ENCODE data around the gene ZMYM2.
"Not testable (repeated sequence)": the region's sequence is repeated elsewhere in the genome, so short reads cannot be mapped to it uniquely, and the experiment has no call there.

ZMYM2 gene

DNA sequence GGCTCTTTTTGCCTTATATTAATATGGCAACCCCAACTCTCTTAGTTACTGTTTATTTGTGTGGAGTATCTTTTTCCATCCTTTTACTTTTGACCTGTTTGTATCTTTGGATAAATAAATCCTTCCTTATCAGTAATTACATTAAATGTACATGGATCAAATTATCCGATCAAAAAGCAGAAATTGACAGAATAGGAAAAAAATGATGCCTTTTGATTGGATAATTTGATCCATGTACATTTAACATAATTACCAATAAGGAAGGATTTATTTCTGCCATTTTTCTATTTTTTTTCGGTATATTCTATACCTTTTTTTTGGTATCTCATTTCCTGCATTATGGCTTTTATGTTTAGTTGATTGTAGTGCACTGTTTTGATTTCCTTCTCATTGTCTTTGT, 57.2 kb downstream of the ZMYM2 start:
- Mint-ChIP-seq H3K36me3 (peaks cover 79% of the 10 kb centered on the region), H3K4me3 (no peak overlapping the region), H3K27me3 (no peaks in the 10 kb centered on the region), H3K27ac (no peak overlapping the region), H3K9me3 (peaks cover 18% of the 10 kb centered on the region), H3K4me1 (peaks cover 35% of the 10 kb centered on the region)
- ATAC-seq, result no peak

DNA sequence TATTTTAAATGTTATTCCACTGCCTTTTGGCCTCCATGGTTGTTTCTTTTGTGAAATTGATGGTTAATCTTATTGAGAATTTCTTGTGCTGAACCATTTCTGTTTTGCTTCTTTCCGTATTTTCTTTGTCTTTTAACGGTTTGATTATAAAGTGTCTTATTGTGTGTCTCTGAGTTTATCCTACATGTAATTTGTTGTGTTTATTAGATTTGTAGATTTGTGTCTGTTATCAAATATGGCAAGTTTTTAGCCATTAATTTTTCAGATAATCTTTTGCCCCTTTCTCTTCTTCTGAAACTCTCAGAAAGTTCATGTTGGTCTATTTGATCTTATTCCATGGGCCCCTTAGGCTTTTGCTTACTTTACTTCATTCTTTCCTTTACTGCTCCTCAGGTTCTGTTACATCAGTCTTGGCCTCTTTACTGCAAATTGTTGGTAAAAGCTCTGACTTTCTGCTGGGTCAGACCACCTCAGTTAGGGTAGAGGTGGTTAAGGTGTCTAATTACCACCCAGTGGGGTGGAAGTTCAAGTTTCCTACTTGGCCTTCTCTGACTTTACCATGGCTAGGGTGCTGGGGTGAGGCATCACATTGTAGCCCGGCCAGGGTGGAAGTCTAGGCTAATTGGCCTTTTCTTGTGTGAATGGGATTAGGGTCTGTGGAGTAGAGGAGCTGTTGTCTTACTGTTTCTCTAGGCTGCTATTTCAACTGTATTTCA, 58.3 kb downstream of the ZMYM2 start:
- Mint-ChIP-seq H3K4me1 (peaks cover 35% of the 10 kb centered on the region), H3K4me3 (no peak overlapping the region), H3K27ac (no peak overlapping the region), H3K27me3 (no peaks in the 10 kb centered on the region), H3K9me3 (peaks cover 18% of the 10 kb centered on the region), H3K36me3 (peaks cover 84% of the 10 kb centered on the region)
- ATAC-seq, result no peak

DNA sequence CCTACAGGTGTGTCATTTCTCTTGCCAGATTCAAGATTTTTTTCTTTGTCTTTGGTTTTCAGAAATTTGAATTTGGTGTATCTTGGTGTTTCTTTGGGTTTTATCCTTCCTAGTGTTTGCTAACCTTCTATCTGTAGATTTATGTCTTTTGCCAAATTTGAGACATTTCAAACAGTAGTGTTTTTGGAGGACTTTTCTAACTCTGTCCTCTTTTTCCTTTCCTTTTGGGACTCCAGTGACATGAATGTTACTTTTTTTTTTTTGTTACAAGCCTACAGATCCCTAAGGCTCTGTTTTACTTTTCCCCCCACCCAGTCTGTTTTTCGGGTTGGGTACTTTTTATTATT, 58.8 kb downstream of the ZMYM2 start:
- no peak for ATAC-seq
- Mint-ChIP-seq H3K4me3 (no peak overlapping the region), H3K27me3 (no peaks in the 10 kb centered on the region), H3K9me3 (peaks cover 18% of the 10 kb centered on the region), H3K36me3 (peaks cover 84% of the 10 kb centered on the region), H3K4me1 (peaks cover 35% of the 10 kb centered on the region), H3K27ac (no peak overlapping the region)

DNA sequence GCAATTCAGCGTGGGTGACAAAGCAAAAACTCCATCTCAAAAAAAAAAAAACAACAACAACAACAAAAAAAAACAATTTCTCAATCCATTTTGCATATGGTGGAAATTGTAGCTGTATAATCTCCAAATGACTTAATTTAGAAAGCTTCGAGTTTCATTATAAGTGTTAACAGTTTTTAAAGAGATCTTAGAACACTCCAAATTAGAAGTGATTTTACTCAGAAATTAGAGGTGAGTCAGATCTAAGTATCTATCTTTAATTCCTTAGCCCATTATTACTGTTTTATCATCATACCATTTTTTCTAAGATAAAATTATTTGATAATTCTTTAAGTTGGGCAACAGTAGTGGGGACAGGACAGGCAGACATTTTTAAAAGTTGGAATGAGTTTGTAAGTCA, 60.5 kb downstream of the ZMYM2 start:
- Mint-ChIP-seq H3K9me3 (peaks cover 14% of the 10 kb centered on the region), H3K4me1 (peaks cover 33% of the 10 kb centered on the region), H3K36me3 (peaks cover 72% of the 10 kb centered on the region), H3K4me3 (no peak overlapping the region), H3K27ac (peak overlapping the region; percentile 1), H3K27me3 (no peaks in the 10 kb centered on the region)
- no peak for ATAC-seq

DNA sequence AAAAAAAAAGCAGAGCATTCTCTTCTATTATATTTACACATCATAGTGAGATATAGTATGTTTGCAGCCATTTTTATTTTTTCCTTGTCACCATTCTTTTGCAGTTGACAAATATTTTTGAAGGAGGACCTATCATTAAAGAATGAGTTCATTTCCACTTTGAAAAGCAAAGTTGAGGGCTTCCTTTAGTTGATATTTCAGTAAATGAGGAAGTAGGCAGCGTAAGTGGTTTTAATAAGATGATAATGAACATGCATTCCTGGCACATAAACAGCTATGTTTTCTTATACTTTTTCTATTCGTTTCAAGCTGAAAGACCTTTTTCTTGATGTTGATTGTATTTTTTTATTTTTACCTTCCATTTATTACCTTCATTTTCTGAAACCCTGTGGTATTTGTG, 66.2 kb downstream of the ZMYM2 start:
- Mint-ChIP-seq H3K4me3 (no peak overlapping the region), H3K9me3 (no peaks in the 10 kb centered on the region), H3K27me3 (no peaks in the 10 kb centered on the region), H3K36me3 (peaks cover 43% of the 10 kb centered on the region), H3K27ac (no peak overlapping the region), H3K4me1 (peaks cover 12% of the 10 kb centered on the region)
- ATAC-seq, result no peak

DNA sequence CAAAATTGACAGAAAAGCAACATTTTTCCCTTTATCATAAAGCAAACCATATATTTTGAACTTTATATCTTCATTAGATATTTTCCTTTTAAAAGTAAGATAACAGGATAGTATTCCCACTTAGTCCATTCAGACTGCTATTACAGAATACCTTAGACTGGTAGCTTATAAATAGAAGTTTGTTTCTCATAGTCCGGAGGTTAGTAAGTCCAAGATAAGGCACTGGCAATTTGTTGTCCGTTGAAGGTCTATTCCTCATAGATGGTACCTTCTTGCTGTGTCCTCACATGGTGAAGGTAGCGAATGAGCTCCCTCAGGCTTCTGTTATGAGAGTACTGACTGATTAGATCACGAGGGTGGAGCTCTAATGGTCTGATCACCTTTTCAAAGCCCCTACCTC, 70.4 kb downstream of the ZMYM2 start:
- H3K4me1 Mint-ChIP-seq, result peaks cover 8% of the 10 kb centered on the region
- H3K9me3 Mint-ChIP-seq, result no peaks in the 10 kb centered on the region
- ATAC-seq, result no peak
- no peak overlapping the region for H3K27ac Mint-ChIP-seq
- H3K4me3 Mint-ChIP-seq, result no peak overlapping the region
- no peaks in the 10 kb centered on the region for H3K27me3 Mint-ChIP-seq
- peaks cover 35% of the 10 kb centered on the region for H3K36me3 Mint-ChIP-seq

DNA sequence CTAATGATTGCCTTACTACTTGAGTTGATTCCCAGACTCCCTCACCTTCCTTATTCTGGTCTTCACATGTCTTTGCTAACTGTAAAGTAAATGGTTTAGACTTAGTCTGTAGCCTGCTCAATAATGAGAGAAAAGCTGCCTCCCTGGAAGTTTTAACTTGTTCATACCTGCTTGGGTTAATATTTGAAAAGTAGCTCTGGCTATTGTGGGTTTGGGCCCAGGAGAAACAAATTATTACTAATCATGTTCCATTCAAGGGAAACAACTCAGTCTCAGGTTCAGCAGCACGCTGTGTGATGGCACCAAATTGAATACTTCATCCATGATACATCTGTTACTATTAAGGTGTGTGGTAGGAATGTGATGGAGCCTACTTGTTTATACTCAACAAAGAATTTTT, 75.0 kb downstream of the ZMYM2 start:
- H3K9me3 Mint-ChIP-seq, result no peaks in the 10 kb centered on the region
- no peak overlapping the region for H3K27ac Mint-ChIP-seq
- H3K4me3 Mint-ChIP-seq, result no peak overlapping the region
- peaks cover 2% of the 10 kb centered on the region for H3K4me1 Mint-ChIP-seq
- no peaks in the 10 kb centered on the region for H3K27me3 Mint-ChIP-seq
- ATAC-seq, result no peak
- peaks cover 52% of the 10 kb centered on the region for H3K36me3 Mint-ChIP-seq

DNA sequence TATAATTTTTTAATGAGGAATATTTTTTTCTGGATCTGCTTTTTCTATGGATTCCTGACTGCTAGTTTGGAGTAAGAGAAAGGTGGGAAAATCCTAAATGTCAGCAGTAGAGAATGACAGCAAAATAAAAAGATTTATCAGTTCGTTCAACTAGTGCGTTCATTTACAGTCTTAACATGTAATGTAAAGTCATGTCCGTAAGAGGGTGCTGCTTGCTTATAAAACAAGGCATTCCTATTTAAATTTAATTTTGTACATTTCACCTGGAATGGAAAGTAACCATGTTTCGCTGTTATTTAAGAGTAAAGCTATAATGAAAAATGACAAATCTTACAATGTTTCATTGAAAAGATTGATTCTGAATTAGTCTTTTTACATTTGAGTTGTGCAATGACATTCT, 76.6 kb downstream of the ZMYM2 start:
- Mint-ChIP-seq H3K36me3 (peaks cover 68% of the 10 kb centered on the region), H3K9me3 (no peaks in the 10 kb centered on the region), H3K4me1 (peaks cover 15% of the 10 kb centered on the region), H3K27me3 (no peaks in the 10 kb centered on the region), H3K27ac (no peak overlapping the region), H3K4me3 (no peak overlapping the region)
- ATAC-seq, result no peak

DNA sequence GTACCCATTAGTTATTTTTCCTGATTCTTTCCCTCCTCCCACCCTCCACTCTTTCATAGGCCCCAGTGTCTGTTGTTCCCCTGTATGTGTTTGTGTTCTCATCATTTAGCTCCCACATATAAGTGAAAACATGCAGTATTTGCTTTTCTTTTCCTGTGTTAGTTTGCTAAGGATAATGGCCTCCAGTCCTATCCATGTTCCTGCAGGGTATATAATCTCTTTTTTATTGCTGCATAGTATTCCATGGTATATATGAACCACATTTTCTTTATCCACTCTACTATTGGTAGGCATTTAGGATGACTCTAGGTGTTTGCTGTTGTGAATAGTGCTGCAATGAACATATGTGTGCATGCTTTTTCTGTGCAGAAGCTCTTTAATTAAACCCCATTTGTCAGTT, 79.4 kb downstream of the ZMYM2 start:
- Mint-ChIP-seq H3K27ac (no peak overlapping the region), H3K9me3 (no peaks in the 10 kb centered on the region), H3K27me3 (no peaks in the 10 kb centered on the region), H3K36me3 (peaks cover 88% of the 10 kb centered on the region), H3K4me1 (peaks cover 38% of the 10 kb centered on the region), H3K4me3 (no peak overlapping the region)
- no peak for ATAC-seq

DNA sequence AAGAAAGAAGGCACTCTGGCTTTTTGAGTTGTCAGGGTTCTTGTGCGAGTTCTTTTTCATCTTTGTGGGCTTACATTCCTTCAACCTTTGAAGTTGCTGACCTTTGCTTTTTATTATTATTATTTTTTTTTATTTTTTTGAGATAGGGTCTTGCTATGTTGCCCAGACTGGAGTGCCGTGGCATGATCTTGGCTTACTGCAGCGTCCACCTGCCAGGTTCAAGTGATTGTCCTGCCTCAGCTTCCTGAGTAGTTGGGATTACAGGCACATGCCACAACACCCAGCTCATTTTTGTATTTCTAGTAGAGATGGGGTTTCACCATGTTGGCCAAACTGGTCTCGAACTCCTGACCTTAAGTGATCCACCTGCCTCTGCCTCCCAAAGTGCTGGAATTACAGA, 84.1 kb downstream of the ZMYM2 start:
- not testable (repeated sequence) for H3K27me3 Mint-ChIP-seq, H3K27ac Mint-ChIP-seq, H3K4me3 Mint-ChIP-seq, ATAC-seq, H3K9me3 Mint-ChIP-seq
- H3K4me1 Mint-ChIP-seq, result peaks cover 49% of the 10 kb centered on the region
- peaks cover 70% of the 10 kb centered on the region for H3K36me3 Mint-ChIP-seq

DNA sequence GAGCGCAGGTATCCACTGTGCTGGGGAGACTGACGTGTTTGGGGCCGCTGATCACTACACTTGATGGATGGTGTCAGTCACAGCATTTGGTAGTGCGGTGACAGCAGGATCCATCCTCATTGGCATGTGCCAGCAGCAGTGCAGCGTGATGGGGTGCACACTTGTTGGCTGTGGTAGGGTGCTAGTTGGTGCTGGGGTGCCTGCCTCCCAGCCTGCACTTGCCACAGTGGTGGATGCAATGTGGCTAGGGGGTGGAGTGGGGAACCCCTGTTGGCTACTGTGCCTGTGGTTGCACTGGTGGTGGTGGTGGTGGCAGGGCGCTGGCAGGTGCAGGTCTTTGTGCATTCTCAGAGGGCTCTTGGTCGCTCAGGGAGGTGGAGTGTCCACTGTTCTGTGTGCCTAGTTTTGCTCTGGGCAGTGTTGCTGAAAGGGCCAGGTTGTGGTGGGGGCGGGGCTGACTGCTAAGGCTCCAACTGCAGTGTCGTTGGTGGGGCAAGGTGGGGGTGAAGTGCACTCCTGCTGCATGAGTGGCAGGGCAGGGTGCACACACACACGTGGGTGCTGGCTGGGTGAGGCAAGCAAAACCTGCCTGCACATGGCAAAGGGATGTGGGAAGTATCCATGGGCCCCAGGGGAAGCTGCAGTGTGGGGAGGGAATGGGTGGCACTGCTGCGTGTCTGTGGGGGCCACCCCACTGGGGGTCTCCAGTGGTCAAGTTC, 84.8 kb downstream of the ZMYM2 start:
- Mint-ChIP-seq H3K4me3 (no peak overlapping the region), H3K36me3 (peaks cover 62% of the 10 kb centered on the region), H3K27ac (no peak overlapping the region), H3K4me1 (peaks cover 49% of the 10 kb centered on the region), H3K27me3 (no peaks in the 10 kb centered on the region), H3K9me3 (no peaks in the 10 kb centered on the region)
- ATAC-seq, result no peak

DNA sequence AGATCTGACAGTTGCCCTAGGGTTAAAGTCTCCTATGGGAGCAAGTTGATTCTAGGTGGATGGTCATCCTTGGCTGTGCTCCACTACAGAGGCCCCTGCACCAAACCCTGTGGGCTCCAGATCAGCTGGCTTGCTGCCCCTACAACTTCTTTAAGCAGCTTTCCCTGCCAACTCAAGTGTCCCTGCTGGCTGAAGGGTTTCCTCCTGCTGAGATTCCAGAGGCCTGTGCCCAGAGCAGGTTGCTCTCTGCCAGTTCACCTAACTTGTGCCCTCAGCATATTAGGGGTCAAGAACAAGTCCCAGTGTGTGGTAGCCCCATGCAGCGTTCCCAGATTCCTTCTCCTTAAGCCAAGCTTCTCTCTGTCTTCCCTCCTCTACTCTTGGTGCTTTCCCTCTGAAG, 85.6 kb downstream of the ZMYM2 start:
- H3K27ac Mint-ChIP-seq, result no peak overlapping the region
- H3K9me3 Mint-ChIP-seq, result no peaks in the 10 kb centered on the region
- peaks cover 49% of the 10 kb centered on the region for H3K4me1 Mint-ChIP-seq
- H3K4me3 Mint-ChIP-seq, result no peak overlapping the region
- H3K27me3 Mint-ChIP-seq, result no peaks in the 10 kb centered on the region
- peaks cover 55% of the 10 kb centered on the region for H3K36me3 Mint-ChIP-seq
- no peak for ATAC-seq

DNA sequence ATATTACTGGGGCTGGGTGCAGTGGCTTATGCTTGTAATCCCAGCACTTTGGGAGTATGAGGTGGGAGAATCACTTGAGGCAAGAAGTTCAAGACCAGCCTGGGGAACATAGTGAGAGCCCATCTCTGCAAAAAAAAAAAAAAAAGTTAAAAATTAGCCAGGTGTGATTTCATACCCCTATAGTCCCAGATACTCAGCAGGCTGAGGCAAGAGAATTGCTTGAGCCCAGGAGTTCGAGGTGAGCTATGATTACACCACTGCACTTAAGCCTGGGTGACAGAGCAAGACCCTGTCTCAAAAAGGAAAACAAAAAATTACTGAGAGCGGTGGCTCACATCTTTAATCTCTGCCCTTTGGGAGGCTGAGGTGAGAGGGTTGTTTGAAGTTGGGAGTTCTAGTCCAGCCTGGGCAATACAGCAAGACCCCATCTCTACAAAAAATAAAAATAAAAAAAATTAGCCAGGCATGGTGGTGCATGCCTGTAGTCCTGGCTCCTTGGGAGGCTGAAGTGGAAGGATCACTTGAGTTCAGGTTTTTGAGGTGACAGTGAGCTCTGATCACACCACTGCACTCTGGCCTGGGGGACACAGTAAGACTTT, 87.5 kb downstream of the ZMYM2 start:
- peaks cover 36% of the 10 kb centered on the region for H3K36me3 Mint-ChIP-seq
- no peak for ATAC-seq

DNA sequence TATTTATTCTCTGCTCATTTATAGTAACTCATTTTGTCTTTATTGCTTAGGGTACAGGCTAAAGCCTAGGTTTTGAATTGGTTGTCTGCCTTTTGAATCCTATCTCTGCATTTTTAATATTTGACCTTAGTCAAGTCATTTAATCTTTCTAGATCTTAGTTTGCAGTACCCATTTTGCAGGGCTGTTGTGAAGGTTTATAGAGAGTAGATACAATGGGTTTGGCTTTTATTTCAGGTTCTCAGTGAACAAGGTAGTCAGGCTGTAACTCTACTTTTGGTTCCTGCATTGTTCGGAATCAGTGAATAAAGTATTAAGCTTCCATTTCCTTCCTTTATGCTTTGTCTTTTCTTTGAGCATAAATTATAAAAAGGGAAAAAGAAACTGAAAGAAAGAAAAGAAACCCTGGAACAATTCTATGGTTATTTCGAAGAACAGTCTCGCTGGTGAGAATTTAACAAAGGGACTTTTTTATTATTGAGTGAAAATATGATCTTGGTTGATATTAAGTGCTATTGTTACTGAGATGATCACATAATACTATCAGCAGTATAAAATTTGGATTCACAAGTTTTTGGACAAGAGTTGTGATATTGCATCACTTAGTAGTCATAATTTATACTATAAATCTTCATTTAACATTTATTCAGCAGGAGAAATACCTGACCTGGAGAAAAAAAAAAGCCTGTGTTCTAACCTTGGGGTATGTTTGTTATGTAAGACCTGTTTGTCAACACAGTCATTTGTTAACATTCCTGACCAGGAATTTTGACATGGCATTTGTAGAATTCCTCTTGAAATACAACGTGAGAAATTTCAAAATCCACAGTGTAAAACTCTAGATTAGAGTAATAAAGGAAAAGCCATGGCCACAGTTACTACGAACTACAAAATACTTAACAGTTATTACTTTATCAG, 91.3 kb downstream of the ZMYM2 start:
- H3K36me3 Mint-ChIP-seq, result peaks cover 22% of the 10 kb centered on the region
- H3K9me3 Mint-ChIP-seq, result no peaks in the 10 kb centered on the region
- no peak for ATAC-seq
- no peak overlapping the region for H3K4me3 Mint-ChIP-seq
- no peaks in the 10 kb centered on the region for H3K27me3 Mint-ChIP-seq
- H3K4me1 Mint-ChIP-seq, result peaks cover 16% of the 10 kb centered on the region
- H3K27ac Mint-ChIP-seq, result peak overlapping the region; percentile 39

More for the DNA sequence above, 87.5 kb downstream of the ZMYM2 start:
- Mint-ChIP-seq H3K27me3 (no peaks in the 10 kb centered on the region), H3K27ac (no peak overlapping the region), H3K4me3 (no peak overlapping the region), H3K9me3 (no peaks in the 10 kb centered on the region), H3K4me1 (peaks cover 41% of the 10 kb centered on the region)

DNA sequence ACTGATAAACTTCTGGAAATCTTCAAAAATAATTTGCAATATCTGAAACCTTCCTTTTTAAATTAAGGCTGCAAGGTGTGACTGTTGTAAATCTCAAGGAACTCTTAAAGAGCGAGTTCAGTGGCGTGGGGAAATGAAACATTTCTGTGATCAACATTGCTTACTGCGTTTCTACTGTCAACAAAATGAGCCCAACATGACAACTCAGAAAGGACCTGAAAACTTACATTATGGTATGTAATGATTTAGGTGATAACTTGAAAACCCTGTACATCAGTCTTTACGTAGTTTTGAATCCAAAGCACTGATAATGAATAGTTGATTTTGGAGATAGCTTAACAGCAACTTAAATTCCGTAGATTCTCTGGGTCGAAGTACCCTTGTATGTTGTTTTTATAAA, 92.8 kb downstream of the ZMYM2 start:
- ATAC-seq, result no peak
- no peak overlapping the region for H3K4me3 Mint-ChIP-seq
- no peaks in the 10 kb centered on the region for H3K9me3 Mint-ChIP-seq
- H3K27me3 Mint-ChIP-seq, result no peaks in the 10 kb centered on the region
- H3K36me3 Mint-ChIP-seq, result peaks cover 33% of the 10 kb centered on the region
- H3K4me1 Mint-ChIP-seq, result peaks cover 16% of the 10 kb centered on the region
- H3K27ac Mint-ChIP-seq, result no peak overlapping the region
